ENCODE measurements around the gene ZNF839.

ZNF839 gene

GRCh38 chr14:102378830-102379229, 59.3 kb downstream of the ZNF839 start:
- no peak for DNase-seq (ENCODE audit: low spot score)

DNA sequence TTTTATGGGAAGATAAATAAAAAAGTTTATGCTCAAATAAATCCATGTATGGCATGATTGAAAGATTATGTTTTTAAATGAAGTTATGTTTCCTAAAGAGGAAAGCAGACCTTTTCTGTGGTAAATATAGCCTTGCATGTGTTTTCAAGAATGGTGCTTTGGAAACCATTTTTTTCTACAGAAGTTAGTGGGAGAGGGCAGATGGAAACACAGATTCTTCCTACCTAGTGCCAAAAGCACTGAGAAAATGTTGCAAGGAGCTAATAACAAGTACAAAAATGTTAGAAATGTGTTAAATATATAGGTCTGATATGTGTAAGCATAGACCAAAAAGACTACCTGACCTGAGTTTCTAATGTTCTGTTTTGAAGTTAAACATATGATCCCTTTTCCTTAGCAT, 67.5 kb downstream of the ZNF839 start:
- DNase-seq (ENCODE audit: low spot score), result no peak

- DNase-seq (ENCODE audit: low spot score), result no peak
These were observed 69.7 kb downstream of the ZNF839 start for GRCh38 chr14:102389246-102389645.

DNA sequence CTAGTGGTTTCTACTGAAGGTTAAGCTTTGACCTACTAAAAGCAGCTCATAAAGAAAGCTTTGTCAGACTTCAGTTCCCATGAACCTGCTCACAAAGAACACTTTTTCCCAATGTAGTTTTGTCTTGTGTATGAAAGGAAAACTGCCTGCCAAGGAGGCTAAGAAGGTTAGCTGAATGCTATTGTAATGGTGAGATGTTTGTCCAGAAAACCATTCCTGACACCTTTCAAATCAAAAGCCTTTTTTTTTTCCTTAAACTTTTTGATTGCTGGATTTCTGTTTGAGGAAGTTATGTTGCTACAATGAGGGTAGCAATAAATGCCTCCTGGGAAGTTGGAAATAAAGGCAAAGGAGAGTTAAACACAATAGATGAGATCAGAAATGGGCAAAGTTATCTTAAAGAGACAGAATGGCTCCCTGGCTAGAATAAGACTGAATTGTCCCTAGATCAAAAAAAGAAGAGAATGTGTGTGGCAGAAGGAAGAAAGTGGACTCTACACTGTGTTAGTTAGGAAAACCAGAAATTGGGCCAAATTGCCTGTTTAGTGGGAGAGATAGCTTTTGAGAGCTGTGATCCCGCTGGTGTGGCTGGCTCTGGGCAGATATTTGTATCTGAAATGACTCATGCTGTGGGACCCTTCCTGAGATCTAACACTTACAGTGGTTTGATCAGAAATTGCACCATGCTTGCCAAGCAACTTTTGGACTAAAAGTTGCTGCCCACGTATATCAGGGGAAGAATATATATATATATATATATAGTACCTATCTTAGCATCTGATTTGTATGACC, 70.7 kb downstream of the ZNF839 start:
- DNase-seq (ENCODE audit: low spot score), result no peak

Data from SK-N-DZ (cell line).